Loucy (cell line): Measurements from ENCODE around the gene ANAPC2.

Experiments used
- H2AFZ ChIP-seq: fragments of 200-600 bp; sonication (generic); 2 replicates; pipeline ENCODE4 v1.6.0; 2016; ENCODE audit warnings: antibody characterized with exemption, mild to moderate bottlenecking, low read length, moderate library complexity
- H3F3A ChIP-seq: fragments of 200-600 bp; 2 replicates; pipeline ENCODE4 v1.6.0; 2016; ENCODE audit warnings: antibody characterized with exemption, low read depth, mild to moderate bottlenecking
- H3K27me3 ChIP-seq: fragments of 200-600 bp; sonication (generic); 2 replicates; pipeline ENCODE4 v1.6.1; 2014; ENCODE audit warnings: low read length, mild to moderate bottlenecking; ENCODE audit not compliant: insufficient read depth, poor library complexity, severe bottlenecking
- H3K36me3 ChIP-seq: fragments of 200-600 bp; sonication (generic); 2 replicates; pipeline ENCODE4 v1.6.1; 2016; ENCODE audit warnings: low read length; ENCODE audit not compliant: insufficient read depth
- H3K4me1 ChIP-seq: fragments of 200-600 bp; sonication (generic); 2 replicates; pipeline ENCODE4 v1.5.1; 2014; ENCODE audit warnings: low read length, mild to moderate bottlenecking; ENCODE audit not compliant: insufficient read depth, poor library complexity, severe bottlenecking
- H3K4me2 ChIP-seq: fragments of 200-600 bp; sonication (generic); 2 replicates; pipeline ENCODE4 v1.6.0; 2014; ENCODE audit warnings: antibody characterized with exemption, low read length, low read depth, mild to moderate bottlenecking; ENCODE audit not compliant: poor library complexity, severe bottlenecking
- H3K4me3 ChIP-seq: fragments of 200-600 bp; sonication (generic); 2 replicates; pipeline ENCODE4 v1.5.1; 2014; ENCODE audit warnings: low read length, mild to moderate bottlenecking, mixed read lengths; ENCODE audit not compliant: poor library complexity, severe bottlenecking
- H3K79me2 ChIP-seq: fragments of 200-600 bp; sonication (generic); 2 replicates; pipeline ENCODE4 v1.6.1; 2014; ENCODE audit warnings: low read length; ENCODE audit not compliant: insufficient read depth
- H3K9ac ChIP-seq: fragments of 200-600 bp; sonication (generic); 2 replicates; pipeline ENCODE4 v1.6.0; 2014; ENCODE audit warnings: mild to moderate bottlenecking, low read depth, low read length, moderate library complexity; ENCODE audit not compliant: poor library complexity, severe bottlenecking
- H3K9me2 ChIP-seq: fragments of 200-600 bp; sonication (generic); replicated peaks from 2 replicates; pipeline ENCODE4 v1.6.1; 2016; ENCODE audit warnings: low read depth, low read length, mixed read lengths
- H3K9me3 ChIP-seq: fragments of 200-600 bp; sonication (generic); 2 replicates; pipeline ENCODE4 v1.6.1; 2014; ENCODE audit warnings: mild to moderate bottlenecking, antibody characterized with exemption, low read length, low read depth; ENCODE audit not compliant: insufficient read depth
- H4K20me1 ChIP-seq: fragments of 200-600 bp; sonication (generic); 2 replicates; pipeline ENCODE4 v1.6.0; 2014; ENCODE audit warnings: antibody characterized with exemption, low read length, mild to moderate bottlenecking; ENCODE audit not compliant: insufficient read depth, poor library complexity, severe bottlenecking
- EZH2phosphoT487 ChIP-seq: fragments of 200-600 bp; IDR thresholded peaks from 2 replicates; pipeline ENCODE4 v1.6.1; 2018; ENCODE audit warnings: antibody characterized with exemption, mild to moderate bottlenecking, moderate library complexity, borderline replicate concordance
- TF ChIP-seq, protein P1 (sequence below): fragments of 200-600 bp; sonication (generic); conservative IDR thresholded peaks from 2 replicates; pipeline ENCODE4 v1.5.1; 2014; ENCODE audit warnings: mild to moderate bottlenecking, antibody characterized with exemption, low read length

The ANAPC2 gene

GRCh38 chr9:137159105-137160053 lies 29.0 kb downstream of the ANAPC2 start:
- no peak for TF ChIP-seq EZH2phosphoT487
- TF ChIP-seq, protein P1, sequence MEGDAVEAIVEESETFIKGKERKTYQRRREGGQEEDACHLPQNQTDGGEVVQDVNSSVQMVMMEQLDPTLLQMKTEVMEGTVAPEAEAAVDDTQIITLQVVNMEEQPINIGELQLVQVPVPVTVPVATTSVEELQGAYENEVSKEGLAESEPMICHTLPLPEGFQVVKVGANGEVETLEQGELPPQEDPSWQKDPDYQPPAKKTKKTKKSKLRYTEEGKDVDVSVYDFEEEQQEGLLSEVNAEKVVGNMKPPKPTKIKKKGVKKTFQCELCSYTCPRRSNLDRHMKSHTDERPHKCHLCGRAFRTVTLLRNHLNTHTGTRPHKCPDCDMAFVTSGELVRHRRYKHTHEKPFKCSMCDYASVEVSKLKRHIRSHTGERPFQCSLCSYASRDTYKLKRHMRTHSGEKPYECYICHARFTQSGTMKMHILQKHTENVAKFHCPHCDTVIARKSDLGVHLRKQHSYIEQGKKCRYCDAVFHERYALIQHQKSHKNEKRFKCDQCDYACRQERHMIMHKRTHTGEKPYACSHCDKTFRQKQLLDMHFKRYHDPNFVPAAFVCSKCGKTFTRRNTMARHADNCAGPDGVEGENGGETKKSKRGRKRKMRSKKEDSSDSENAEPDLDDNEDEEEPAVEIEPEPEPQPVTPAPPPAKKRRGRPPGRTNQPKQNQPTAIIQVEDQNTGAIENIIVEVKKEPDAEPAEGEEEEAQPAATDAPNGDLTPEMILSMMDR = no peak
- H3K4me1 ChIP-seq = peaks cover 28% of the 10 kb centered on the region
- no peaks in the 10 kb centered on the region for H4K20me1 ChIP-seq
- H3K27me3 ChIP-seq = no peaks in the 10 kb centered on the region
- H3F3A ChIP-seq = no peaks in the 10 kb centered on the region
- H3K79me2 ChIP-seq = no peaks in the 10 kb centered on the region
- peak overlapping the region; percentile 54 for H3K9ac ChIP-seq
- no peaks in the 10 kb centered on the region for H3K9me2 ChIP-seq
- 0 out of 2 replicates have a peak overlapping the region, but pooled peaks have one; percentile 3 for H2AFZ ChIP-seq
- peak overlapping the region; percentile 55 for H3K4me3 ChIP-seq
- no peaks in the 10 kb centered on the region for H3K9me3 ChIP-seq
- peak overlapping the region; percentile 84 for H3K4me2 ChIP-seq
- H3K36me3 ChIP-seq = no peaks in the 10 kb centered on the region

DNA sequence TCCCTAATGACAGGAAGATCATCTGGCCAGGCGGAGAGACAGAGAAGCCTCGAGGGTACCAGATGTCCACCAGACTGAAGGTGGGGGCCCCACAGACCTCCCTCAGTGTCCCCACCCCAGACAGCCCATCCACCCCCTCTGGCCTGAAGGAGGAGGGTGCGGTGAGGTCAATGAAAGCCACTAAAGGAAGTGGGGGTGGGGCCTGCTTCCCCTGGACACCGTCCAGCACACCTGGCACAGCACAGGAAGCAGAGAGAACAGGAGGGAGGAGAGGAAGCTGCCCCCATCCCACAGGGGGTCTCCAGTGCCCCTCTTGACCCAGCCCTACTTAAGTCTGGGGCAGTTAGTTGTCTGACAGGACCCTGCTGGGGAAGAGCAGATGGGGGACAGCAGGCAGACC lies 29.7 kb downstream of the ANAPC2 start:
- no peaks in the 10 kb centered on the region for H4K20me1 ChIP-seq
- H3F3A ChIP-seq = no peaks in the 10 kb centered on the region
- H3K9me2 ChIP-seq = no peaks in the 10 kb centered on the region
- H3K4me2 ChIP-seq = peak overlapping the region; percentile 84
- no peak for TF ChIP-seq EZH2phosphoT487
- TF ChIP-seq, protein P1 = no peak
- H3K27me3 ChIP-seq = no peaks in the 10 kb centered on the region
- 0 out of 2 replicates have a peak overlapping the region, but pooled peaks have one; percentile 3 for H2AFZ ChIP-seq
- peak overlapping the region; percentile 55 for H3K4me3 ChIP-seq
- H3K4me1 ChIP-seq = peaks cover 28% of the 10 kb centered on the region
- H3K79me2 ChIP-seq = no peaks in the 10 kb centered on the region
- no peaks in the 10 kb centered on the region for H3K9me3 ChIP-seq
- peak overlapping the region; percentile 54 for H3K9ac ChIP-seq
- no peaks in the 10 kb centered on the region for H3K36me3 ChIP-seq

DNA sequence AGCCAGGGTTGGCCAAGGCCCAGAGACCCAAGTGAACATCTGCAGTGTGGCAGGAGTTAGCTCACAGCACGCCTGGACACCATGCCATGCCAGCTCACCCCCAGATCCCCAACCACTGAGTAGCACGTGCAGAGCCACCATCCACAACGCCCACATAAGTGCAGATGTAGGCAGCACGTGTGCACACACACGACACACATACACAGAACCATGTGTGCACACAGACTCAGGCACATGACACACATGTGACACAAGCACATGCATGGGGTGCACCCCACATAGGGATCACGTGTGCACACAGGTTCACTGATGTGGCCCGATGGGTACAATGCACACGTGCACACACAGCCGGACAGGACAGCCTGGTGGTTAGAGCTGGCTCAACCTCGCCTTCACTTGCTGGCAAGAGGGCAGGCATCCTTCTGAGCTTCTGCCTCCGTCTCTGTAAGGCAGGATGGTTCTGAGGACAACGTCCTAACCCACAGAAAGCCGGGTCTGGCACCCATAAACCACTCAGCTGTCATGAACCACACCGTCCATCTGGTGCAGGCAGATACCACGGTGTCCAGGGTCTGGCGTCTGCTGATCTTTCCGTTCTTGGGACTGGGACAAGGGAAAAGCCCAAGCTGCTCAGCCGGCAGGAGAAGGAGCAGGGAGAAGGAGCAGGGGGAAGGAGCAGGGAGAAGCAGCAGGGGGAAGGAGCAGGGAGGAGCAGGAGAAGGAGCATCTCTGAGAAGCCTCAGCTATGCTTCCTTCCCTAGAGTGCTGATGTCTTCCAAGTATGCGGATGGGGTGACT lies 30.5 kb downstream of the ANAPC2 start:
- no peaks in the 10 kb centered on the region for H3F3A ChIP-seq
- H3K27me3 ChIP-seq = no peaks in the 10 kb centered on the region
- no peaks in the 10 kb centered on the region for H3K79me2 ChIP-seq
- peak overlapping the region; percentile 55 for H3K4me3 ChIP-seq
- peak overlapping the region; percentile 84 for H3K4me2 ChIP-seq
- no peaks in the 10 kb centered on the region for H3K36me3 ChIP-seq
- TF ChIP-seq, protein P1 = no peak
- TF ChIP-seq EZH2phosphoT487 = no peak
- H3K9ac ChIP-seq = no peak overlapping the region
- H2AFZ ChIP-seq = no peak overlapping the region
- no peaks in the 10 kb centered on the region for H3K9me3 ChIP-seq
- no peaks in the 10 kb centered on the region for H3K9me2 ChIP-seq
- H3K4me1 ChIP-seq = peaks cover 28% of the 10 kb centered on the region
- H4K20me1 ChIP-seq = no peaks in the 10 kb centered on the region
